Neuronal stem cell (in vitro differentiated cells): ENCODE results near the gene PDE1A.
"Not testable (repeated sequence)": the region's sequence is repeated elsewhere in the genome, so short reads cannot be mapped to it uniquely, and the experiment has no call there.

Source experiments
- DNase-seq: peaks from one replicate; pipeline ENCODE4 v3.0.0-alpha.2; 2013; ENCODE audit warnings: low spot score
- H2AFZ ChIP-seq: one replicate; pipeline ENCODE4 v1.6.1; 2013; ENCODE audit warnings: mild to moderate bottlenecking, low read length, inconsistent platforms
- H2AK5ac ChIP-seq: 2 replicates; pipeline ENCODE4 v1.6.1; 2013; ENCODE audit warnings: low read depth, mild to moderate bottlenecking, inconsistent platforms, low read length, moderate library complexity, mixed read lengths
- H2BK120ac ChIP-seq: 2 replicates; pipeline ENCODE4 v1.6.1; 2013; ENCODE audit warnings: low read depth, mild to moderate bottlenecking, inconsistent platforms, low read length, moderate library complexity, mixed read lengths
- H2BK12ac ChIP-seq: one replicate; pipeline ENCODE4 v1.6.1; 2013; ENCODE audit warnings: low read length, inconsistent platforms
- H2BK15ac ChIP-seq: 2 replicates; pipeline ENCODE4 v1.6.1; 2013; ENCODE audit warnings: mild to moderate bottlenecking, low read length, inconsistent platforms, mixed read lengths
- H2BK5ac ChIP-seq: one replicate; pipeline ENCODE4 v1.6.1; 2013; ENCODE audit warnings: inconsistent platforms, mild to moderate bottlenecking, low read length, moderate library complexity
- H3K14ac ChIP-seq: one replicate; pipeline ENCODE4 v1.6.1; 2013; ENCODE audit warnings: low read length, inconsistent platforms
- H3K18ac ChIP-seq: 2 replicates; pipeline ENCODE4 v1.6.1; 2013; ENCODE audit warnings: low read length, inconsistent platforms
- H3K23ac ChIP-seq: 2 replicates; pipeline ENCODE4 v1.6.1; 2013; ENCODE audit warnings: low read depth, mild to moderate bottlenecking, mixed read lengths, low read length, inconsistent platforms; ENCODE audit not compliant: poor library complexity
- H3K27ac ChIP-seq: replicated peaks from 3 replicates; pipeline ENCODE4 v1.5.1; 2013; ENCODE audit warnings: low read length, inconsistent platforms
- H3K27me3 ChIP-seq, 3 experiments: 2 replicates each; pipeline ENCODE4 v1.6.1; 2013; ENCODE audit warnings: low read length in 3 of 3, mild to moderate bottlenecking in 2 of 3, inconsistent platforms in 1 of 3, low read depth in 1 of 3, mixed read lengths in 1 of 3, moderate library complexity in 1 of 3; ENCODE audit not compliant: control insufficient read depth in 3 of 3, insufficient read depth in 3 of 3
- H3K36me3 ChIP-seq, 2 donors: replicated peaks in 1 of 2; 2 replicates each; pipeline ENCODE4 v1.6.1; 2013; ENCODE audit warnings: low read length in 2 of 2; ENCODE audit not compliant: control insufficient read depth in 2 of 2, insufficient read depth in 2 of 2
- H3K4ac ChIP-seq: 2 replicates; pipeline ENCODE4 v1.6.1; 2013; ENCODE audit warnings: inconsistent platforms, mild to moderate bottlenecking, low read length, moderate library complexity
- H3K4me1 ChIP-seq, 2 donors: 1 replicate in 1 of 2; 2 replicates in 1 of 2; pipeline ENCODE4 v1.6.1; 2013; ENCODE audit warnings: low read length in 2 of 2, low read depth in 1 of 2; ENCODE audit not compliant: control insufficient read depth in 2 of 2, insufficient read depth in 1 of 2
- H3K4me2 ChIP-seq: one replicate; pipeline ENCODE4 v1.6.1; 2013; ENCODE audit warnings: mild to moderate bottlenecking, low read length, inconsistent platforms; ENCODE audit not compliant: insufficient read depth, poor library complexity, severe bottlenecking
- H3K4me3 ChIP-seq, 2 donors: 2 replicates each; pipeline ENCODE4 v1.5.1; 2013; ENCODE audit warnings: low read length in 2 of 2, mild to moderate bottlenecking in 2 of 2, inconsistent platforms in 1 of 2, moderate library complexity in 1 of 2
- H3K79me1 ChIP-seq: one replicate; pipeline ENCODE4 v1.6.1; 2013; ENCODE audit warnings: low read depth, mild to moderate bottlenecking, inconsistent platforms, low read length, moderate library complexity
- H3K9ac ChIP-seq: one replicate; pipeline ENCODE4 v1.6.1; 2013; ENCODE audit warnings: mild to moderate bottlenecking, low read depth, low read length, inconsistent platforms; ENCODE audit not compliant: poor library complexity
- H3K9me3 ChIP-seq, 2 donors: replicated peaks in 1 of 2; 2 replicates each; pipeline versions ENCODE3 to v1.6.1; 2013; ENCODE audit warnings: low read length in 2 of 2, mild to moderate bottlenecking in 2 of 2, inconsistent platforms in 1 of 2, low read depth in 1 of 2, mixed read lengths in 1 of 2, moderate library complexity in 1 of 2; ENCODE audit not compliant: control insufficient read depth in 2 of 2, insufficient read depth in 1 of 2
- H4K8ac ChIP-seq: one replicate; pipeline ENCODE4 v1.6.1; 2013; ENCODE audit warnings: low read depth, mild to moderate bottlenecking, inconsistent platforms, low read length, moderate library complexity
- H4K91ac ChIP-seq: one replicate; pipeline ENCODE4 v1.6.1; 2013; ENCODE audit warnings: low read length, low read depth, mild to moderate bottlenecking, inconsistent platforms; ENCODE audit not compliant: poor library complexity
- WGBS, 2 donors: extraction: QIAGEN DNeasy Blood & Tissue Kit; methylation state at CpG; one replicate each; pipeline ENCODE4 v1.1.7; 2013; ENCODE audit warnings: missing lambda C conversion rate in 2 of 2, mixed read lengths in 1 of 2; ENCODE audit not compliant: insufficient read length in 2 of 2, insufficient replicate concordance in 1 of 2; ENCODE audit errors: extremely low coverage in 2 of 2; 5-methylcytosine and 5-hydroxymethylcytosine counted together

PDE1A gene

GRCh38 chr2:182283512-182283911 is 143.3 kb downstream of the PDE1A start:
- no peak overlapping the region for H3K4me3 ChIP-seq
- no peak overlapping the region for H2BK120ac ChIP-seq
- H3K9me3 ChIP-seq, result no peaks in the 10 kb centered on the region
- H2BK15ac ChIP-seq, result no peak overlapping the region
- no peaks in the 10 kb centered on the region for H3K79me1 ChIP-seq
- no peak overlapping the region for H3K14ac ChIP-seq
- peaks cover 0 to 2% of the 10 kb centered on the region in 2 donors for H3K4me1 ChIP-seq
- no CpG with 5 or more reads among the region's 3 CpGs for WGBS, 2 donors
- no peak overlapping the region for H4K91ac ChIP-seq
- no peak overlapping the region for H3K4ac ChIP-seq
- no peak overlapping the region for H3K27ac ChIP-seq
- H3K4me2 ChIP-seq, result no peak overlapping the region
- no peak for DNase-seq
- H4K8ac ChIP-seq, result no peak overlapping the region
- H3K23ac ChIP-seq, result no peak overlapping the region
- no peak overlapping the region for H2AK5ac ChIP-seq
- H2AFZ ChIP-seq, result no peak overlapping the region
- H3K18ac ChIP-seq, result no peak overlapping the region
- H3K9ac ChIP-seq, result no peak overlapping the region
- no peaks in the 10 kb centered on the region for H3K36me3 ChIP-seq
- no peak overlapping the region for H2BK12ac ChIP-seq
- no peaks in the 10 kb centered on the region for H3K27me3 ChIP-seq
- H2BK5ac ChIP-seq, result no peak overlapping the region

GRCh38 chr2:182281276-182281675 is 145.6 kb downstream of the PDE1A start:
- Histone ChIP-seq H3K27me3 (no peaks in the 10 kb centered on the region), H2AK5ac (no peak overlapping the region), H3K36me3 (no peaks in the 10 kb centered on the region), H3K4me1 (peaks cover 0 to 2% of the 10 kb centered on the region in 2 donors), H3K4me3 (no peak overlapping the region), H3K9ac (no peak overlapping the region), H3K79me1 (no peaks in the 10 kb centered on the region), H2BK120ac (no peak overlapping the region), H3K27ac (no peak overlapping the region), H2AFZ (no peak overlapping the region), H2BK12ac (no peak overlapping the region), H4K8ac (no peak overlapping the region), H3K9me3 (peaks cover 3 to 14% of the 10 kb centered on the region in 2 donors), H3K14ac (no peak overlapping the region), H3K4me2 (no peak overlapping the region), H3K18ac (no peak overlapping the region), H3K23ac (no peak overlapping the region), H2BK5ac (no peak overlapping the region), H2BK15ac (no peak overlapping the region), H4K91ac (no peak overlapping the region), H3K4ac (no peak overlapping the region)
- no peak for DNase-seq
- WGBS, 2 donors, result no CpG with 5 or more reads among the region's 3 CpGs

GRCh38 chr2:182280118-182280517 is 146.7 kb downstream of the PDE1A start:
- no peak overlapping the region for H2AK5ac ChIP-seq
- H3K79me1 ChIP-seq, result no peaks in the 10 kb centered on the region
- H2BK12ac ChIP-seq, result no peak overlapping the region
- H3K27ac ChIP-seq, result no peak overlapping the region
- H3K14ac ChIP-seq, result no peak overlapping the region
- H3K23ac ChIP-seq, result no peak overlapping the region
- H3K18ac ChIP-seq, result no peak overlapping the region
- no peak overlapping the region for H3K9ac ChIP-seq
- no peak for DNase-seq
- H3K4me2 ChIP-seq, result no peak overlapping the region
- no peak overlapping the region for H4K8ac ChIP-seq
- H3K9me3 ChIP-seq, result peaks cover 3 to 18% of the 10 kb centered on the region in 2 donors
- no peaks in the 10 kb centered on the region for H3K27me3 ChIP-seq
- no peak overlapping the region for H2BK120ac ChIP-seq
- no peak overlapping the region for H3K4me3 ChIP-seq
- no peak overlapping the region for H2BK5ac ChIP-seq
- H3K36me3 ChIP-seq, result no peaks in the 10 kb centered on the region
- H3K4me1 ChIP-seq, result peaks cover 0 to 2% of the 10 kb centered on the region in 2 donors
- H2BK15ac ChIP-seq, result no peak overlapping the region
- no peak overlapping the region for H4K91ac ChIP-seq
- no peak overlapping the region for H3K4ac ChIP-seq
- no peak overlapping the region for H2AFZ ChIP-seq

DNA sequence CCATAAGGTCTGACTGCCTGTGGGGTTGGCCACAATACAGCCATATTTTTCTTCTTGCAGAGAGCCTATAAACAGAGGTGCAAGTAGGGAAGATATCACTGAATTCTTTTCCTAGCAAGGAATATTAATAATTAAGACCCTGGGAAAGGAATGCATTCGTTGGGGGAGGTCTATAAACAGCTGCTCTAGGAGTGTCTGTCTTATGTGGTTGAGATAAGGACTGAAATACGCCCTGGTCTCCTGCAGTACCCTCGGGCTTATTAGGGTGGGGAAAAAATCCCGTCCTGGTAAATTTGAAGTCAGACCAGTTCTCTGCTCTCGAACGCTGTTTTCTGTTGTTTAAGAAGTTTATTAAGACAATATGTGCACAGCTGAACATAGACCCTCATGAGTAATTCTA is 150.2 kb downstream of the PDE1A start:
- not testable (repeated sequence) for H2BK120ac ChIP-seq, H2AK5ac ChIP-seq, H3K23ac ChIP-seq, H2BK12ac ChIP-seq, H3K4me2 ChIP-seq, H3K9ac ChIP-seq, H3K4ac ChIP-seq, H3K79me1 ChIP-seq, H3K27me3 ChIP-seq, H2BK5ac ChIP-seq, H4K8ac ChIP-seq, H3K14ac ChIP-seq, DNase-seq, H2AFZ ChIP-seq, H4K91ac ChIP-seq, H3K4me3 ChIP-seq, H3K18ac ChIP-seq, H2BK15ac ChIP-seq, H3K4me1 ChIP-seq, H3K27ac ChIP-seq, H3K36me3 ChIP-seq
- WGBS, 2 donors, result no CpG with 5 or more reads among the region's 6 CpGs
- H3K9me3 ChIP-seq, result peaks cover 3 to 21% of the 10 kb centered on the region in 2 donors
